NT2/D1 (cell line): Measurements from ENCODE around the gene CBR3.

ENCODE experiments used
- SUZ12 ChIP-seq: IDR thresholded peaks from 2 replicates; pipeline ENCODE4 v1.6.1; 2011; ENCODE audit not compliant: insufficient read length, insufficient read depth; ENCODE audit errors: extremely low read depth
- YY1 ChIP-seq: IDR thresholded peaks from 2 replicates; pipeline ENCODE4 v1.6.1; 2011; ENCODE audit not compliant: insufficient read length, insufficient read depth
- ZNF274 ChIP-seq: IDR thresholded peaks from 2 replicates; pipeline ENCODE4 v1.6.1; 2011; ENCODE audit warnings: mild to moderate bottlenecking, low read depth, low read length

- TF ChIP-seq YY1 (no peak), ZNF274 (no peak), SUZ12 (peak; percentile 12)
These were observed at the start of gene CBR3 for GRCh38 chr21:36134803-36135390.
